Nephron progenitor cell (in vitro differentiated cells): ENCODE results near the gene NOPCHAP1.

Experiments used
- DNase-seq: peaks from one replicate; pipeline ENCODE4 v3.0.0; 2021
- H3K27ac Mint-ChIP-seq: 2 replicates; pipeline ENCODE4 v1.8.0; 2021; ENCODE audit warnings: mild to moderate bottlenecking, moderate library complexity, mixed read lengths
- H3K27me3 Mint-ChIP-seq: 2 replicates; pipeline ENCODE4 v1.8.0; 2021; ENCODE audit warnings: mild to moderate bottlenecking, low read depth, mixed read lengths; ENCODE audit not compliant: poor library complexity
- H3K36me3 Mint-ChIP-seq: 2 replicates; pipeline ENCODE4 v1.8.0; 2021; ENCODE audit warnings: low read depth, mixed read lengths
- H3K4me1 Mint-ChIP-seq: 2 replicates; pipeline ENCODE4 v1.8.0; 2021; ENCODE audit warnings: mixed read lengths
- H3K4me3 Mint-ChIP-seq: 2 replicates; pipeline ENCODE4 v1.8.0; 2021; ENCODE audit warnings: mild to moderate bottlenecking, moderate library complexity, mixed read lengths
- H3K9me3 Mint-ChIP-seq: 2 replicates; pipeline ENCODE4 v1.8.0; 2021; ENCODE audit warnings: mild to moderate bottlenecking, moderate library complexity, mixed read lengths
- TF ChIP-seq, protein P1 (sequence below): fragments of 200-600 bp; sonication (generic); IDR thresholded peaks from 2 replicates; pipeline ENCODE4 v1.5.0; 2021; ENCODE audit warnings: antibody characterized with exemption

The NOPCHAP1 gene

DNA sequence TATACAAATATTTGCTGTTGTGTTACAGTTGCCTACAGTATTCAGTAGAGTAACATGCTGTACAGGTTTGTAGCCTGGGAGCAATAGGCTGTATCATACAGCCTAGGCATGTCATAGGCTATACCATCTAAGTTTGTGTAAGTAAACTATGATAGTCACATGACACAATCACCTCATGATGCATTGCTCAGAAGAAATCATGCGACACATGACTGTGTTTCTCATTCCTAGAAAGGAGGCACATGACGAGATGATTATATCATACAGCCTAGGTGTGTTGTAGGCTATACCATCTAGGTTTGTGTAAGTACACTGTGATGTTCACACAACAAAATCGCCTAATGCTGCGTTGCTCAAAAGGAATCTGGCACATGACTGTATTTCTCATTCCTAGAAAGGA, 31.9 kb downstream of the NOPCHAP1 start:
- Mint-ChIP-seq H3K27ac (no peak overlapping the region), H3K36me3 (peaks cover 40% of the 10 kb centered on the region), H3K4me3 (no peak overlapping the region), H3K4me1 (no peaks in the 10 kb centered on the region), H3K9me3 (peaks cover 9% of the 10 kb centered on the region), H3K27me3 (peaks cover 3% of the 10 kb centered on the region)
- TF ChIP-seq, protein P1, sequence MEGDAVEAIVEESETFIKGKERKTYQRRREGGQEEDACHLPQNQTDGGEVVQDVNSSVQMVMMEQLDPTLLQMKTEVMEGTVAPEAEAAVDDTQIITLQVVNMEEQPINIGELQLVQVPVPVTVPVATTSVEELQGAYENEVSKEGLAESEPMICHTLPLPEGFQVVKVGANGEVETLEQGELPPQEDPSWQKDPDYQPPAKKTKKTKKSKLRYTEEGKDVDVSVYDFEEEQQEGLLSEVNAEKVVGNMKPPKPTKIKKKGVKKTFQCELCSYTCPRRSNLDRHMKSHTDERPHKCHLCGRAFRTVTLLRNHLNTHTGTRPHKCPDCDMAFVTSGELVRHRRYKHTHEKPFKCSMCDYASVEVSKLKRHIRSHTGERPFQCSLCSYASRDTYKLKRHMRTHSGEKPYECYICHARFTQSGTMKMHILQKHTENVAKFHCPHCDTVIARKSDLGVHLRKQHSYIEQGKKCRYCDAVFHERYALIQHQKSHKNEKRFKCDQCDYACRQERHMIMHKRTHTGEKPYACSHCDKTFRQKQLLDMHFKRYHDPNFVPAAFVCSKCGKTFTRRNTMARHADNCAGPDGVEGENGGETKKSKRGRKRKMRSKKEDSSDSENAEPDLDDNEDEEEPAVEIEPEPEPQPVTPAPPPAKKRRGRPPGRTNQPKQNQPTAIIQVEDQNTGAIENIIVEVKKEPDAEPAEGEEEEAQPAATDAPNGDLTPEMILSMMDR: no peak
- no peak for DNase-seq

DNA sequence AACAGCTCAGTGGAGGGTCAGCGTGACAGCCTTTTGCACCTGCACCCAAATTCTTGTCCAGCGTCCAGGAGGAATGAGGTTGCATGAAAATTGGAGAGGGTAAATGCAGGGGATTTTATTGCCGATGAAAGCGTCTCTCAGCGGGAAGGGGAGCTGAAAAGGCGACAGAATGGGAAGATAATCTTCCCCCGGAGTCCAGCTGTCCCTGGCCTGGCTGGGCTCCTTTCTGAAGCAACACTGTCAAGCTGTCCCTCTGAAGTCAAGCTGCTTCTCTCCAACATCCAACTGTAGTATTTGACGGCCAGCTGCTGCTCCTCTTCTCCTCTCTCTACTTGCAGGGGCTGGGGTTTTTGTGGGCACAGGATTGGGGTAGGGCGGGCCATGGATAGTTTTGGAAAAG, 32.7 kb downstream of the NOPCHAP1 start:
- Mint-ChIP-seq H3K9me3 (peaks cover 1% of the 10 kb centered on the region), H3K36me3 (peaks cover 33% of the 10 kb centered on the region), H3K27me3 (peaks cover 3% of the 10 kb centered on the region), H3K4me3 (no peak overlapping the region), H3K27ac (no peak overlapping the region), H3K4me1 (no peaks in the 10 kb centered on the region)
- DNase-seq: no peak
- TF ChIP-seq, protein P1: no peak

DNA sequence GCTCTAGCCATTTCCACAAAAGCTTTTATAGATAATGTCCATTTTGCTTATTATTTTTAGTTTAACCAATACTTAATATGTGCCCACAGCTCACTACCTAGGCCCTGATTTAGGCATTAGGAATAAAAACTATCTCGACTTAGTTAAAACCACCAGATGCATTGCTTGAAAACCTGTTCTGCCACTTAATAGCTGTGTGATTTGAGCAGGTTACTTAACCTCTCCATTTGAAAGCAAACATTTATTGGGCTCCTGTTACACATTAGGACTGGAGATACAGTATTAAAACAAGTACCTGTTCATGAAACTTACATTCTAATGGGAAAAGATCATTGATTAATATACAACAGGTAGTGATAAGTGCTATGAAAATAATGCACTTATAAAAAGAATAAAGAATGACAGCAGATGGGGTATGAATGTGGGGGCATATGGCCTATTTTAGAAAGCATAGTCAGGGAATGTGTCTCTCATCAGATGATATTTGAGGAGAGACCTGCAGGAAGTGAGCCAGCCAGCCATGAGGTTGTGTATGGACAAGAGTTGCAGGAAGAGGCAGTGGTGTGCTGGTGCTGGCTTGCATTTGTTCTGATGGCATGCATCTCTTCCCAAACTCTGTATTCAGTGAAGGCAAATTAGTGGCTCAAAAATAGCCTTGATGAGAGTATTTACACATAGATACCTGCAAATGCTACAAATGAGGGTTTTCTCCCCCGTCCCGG, 34.3 kb downstream of the NOPCHAP1 start:
- Mint-ChIP-seq H3K4me3 (no peak overlapping the region), H3K27me3 (peaks cover 3% of the 10 kb centered on the region), H3K27ac (no peak overlapping the region), H3K4me1 (peaks cover 13% of the 10 kb centered on the region), H3K9me3 (no peaks in the 10 kb centered on the region), H3K36me3 (peaks cover 18% of the 10 kb centered on the region)
- TF ChIP-seq, protein P1: no peak
- no peak for DNase-seq

DNA sequence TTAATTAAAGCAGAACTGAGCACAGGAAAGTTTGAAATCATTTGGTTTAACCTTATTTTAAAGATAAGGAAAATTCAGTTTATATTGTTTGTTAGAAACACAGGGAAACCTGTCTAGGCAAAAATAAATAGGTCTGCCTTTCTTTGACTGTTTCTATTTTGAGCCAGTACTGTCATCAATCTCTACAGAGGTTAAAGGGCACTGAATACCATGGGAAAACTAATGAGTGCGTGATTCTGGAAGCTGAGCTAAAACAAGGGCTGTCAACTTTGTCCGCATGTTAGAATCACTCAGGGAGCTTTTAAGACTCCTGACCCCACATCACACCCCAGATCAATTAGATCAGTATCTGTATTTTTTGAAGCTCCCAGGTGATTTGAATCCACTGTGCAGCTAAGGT, 38.8 kb downstream of the NOPCHAP1 start:
- TF ChIP-seq, protein P1: no peak
- Mint-ChIP-seq H3K4me1 (peaks cover 31% of the 10 kb centered on the region), H3K27me3 (peaks cover 3% of the 10 kb centered on the region), H3K36me3 (no peaks in the 10 kb centered on the region), H3K4me3 (peak overlapping the region; percentile 8), H3K27ac (peak overlapping the region; percentile 94), H3K9me3 (no peaks in the 10 kb centered on the region)
- DNase-seq: no peak

DNA sequence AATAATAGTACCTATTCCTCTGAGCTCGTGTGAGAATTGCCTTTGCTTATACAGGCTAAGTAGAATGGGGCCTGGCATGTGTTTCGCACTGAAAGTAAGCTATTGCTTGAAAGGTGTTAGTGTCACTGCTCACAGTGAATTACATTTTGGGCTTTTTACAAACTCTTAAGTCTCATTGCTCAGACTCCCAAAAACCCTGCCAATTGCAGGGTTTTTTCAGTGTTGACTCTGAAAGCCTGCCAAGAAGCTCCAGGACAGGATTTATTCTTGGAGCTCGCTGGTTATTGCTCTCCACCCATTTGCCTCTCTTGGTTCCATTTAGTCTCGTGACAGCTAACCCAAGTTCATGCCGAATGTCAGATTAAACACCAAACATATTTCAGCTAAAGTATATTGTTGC, 39.8 kb downstream of the NOPCHAP1 start:
- peak overlapping the region; percentile 21 for H3K27ac Mint-ChIP-seq
- TF ChIP-seq, protein P1: no peak
- no peaks in the 10 kb centered on the region for H3K9me3 Mint-ChIP-seq
- DNase-seq: no peak
- H3K36me3 Mint-ChIP-seq: no peaks in the 10 kb centered on the region
- peaks cover 3% of the 10 kb centered on the region for H3K27me3 Mint-ChIP-seq
- H3K4me3 Mint-ChIP-seq: no peak overlapping the region
- peaks cover 31% of the 10 kb centered on the region for H3K4me1 Mint-ChIP-seq

DNA sequence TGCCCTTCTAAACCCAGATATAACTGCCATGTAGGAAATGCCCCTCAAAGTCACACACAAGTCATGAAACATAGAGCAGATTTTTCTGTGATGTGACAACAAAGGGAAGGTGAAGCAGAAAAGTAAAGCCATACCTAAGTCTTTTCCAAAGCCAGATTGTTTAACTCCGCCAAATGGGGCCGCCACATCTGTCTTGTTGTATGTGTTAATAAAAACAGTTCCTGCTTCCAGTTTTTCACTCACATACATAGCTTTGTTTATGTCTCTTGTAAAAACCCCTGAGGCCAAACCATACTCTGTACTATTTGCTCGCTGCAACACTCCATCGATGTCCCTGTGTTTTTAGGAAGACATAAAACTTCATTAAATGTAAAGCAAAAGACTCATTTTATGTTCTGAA, 40.3 kb downstream of the NOPCHAP1 start:
- Mint-ChIP-seq H3K4me3 (no peak overlapping the region), H3K27me3 (peaks cover 3% of the 10 kb centered on the region), H3K9me3 (no peaks in the 10 kb centered on the region), H3K36me3 (no peaks in the 10 kb centered on the region), H3K4me1 (peaks cover 31% of the 10 kb centered on the region), H3K27ac (peak overlapping the region; percentile 21)
- DNase-seq: no peak
- TF ChIP-seq, protein P1: no peak
